ENCODE data around the gene PCNX4. TPM values are rescaled to one million over a fixed set of nuclear protein-coding genes. Genes with fewer than 3 reads are reported as not detected.

Gene PCNX4
- total RNA-seq, 4 donors from 2014 or later, result 52.2 to 74.7 (median 62.9) TPM

- no peak for TF ChIP-seq EP300 (IDR thresholded peaks at IDR 0.05)
- TF ChIP-seq CTCF (IDR thresholded peaks at IDR 0.05), result no peak
- no peak for TF ChIP-seq POLR2A (IDR thresholded peaks at IDR 0.05)
- DNase-seq (ENCODE audit: low spot score in 2 of 2), result no peak
- H3K9me3 ChIP-seq, result peaks cover 0 to 20% (median 0%) of the 10 kb centered on the region in 4 donors
- H3K36me3 ChIP-seq, result no peaks in the 10 kb centered on the region
- H3K27ac ChIP-seq, result no peak overlapping the region
- no peak overlapping the region for H3K4me3 ChIP-seq
- WGBS, 2 donors, result 88 to 89% methylated on average over 5 of the region's 5 CpGs
- H3K27me3 ChIP-seq, result no peaks in the 10 kb centered on the region
- H3K4me1 ChIP-seq, result no peaks in the 10 kb centered on the region
Measured at GRCh38 chr14:60195179-60195810, 103.6 kb downstream of the PCNX4 start.

- no peak overlapping the region for H3K27ac ChIP-seq
Measured at GRCh38 chr14:60196291-60196690, 104.6 kb downstream of the PCNX4 start.

GRCh38 chr14:60197629-60198303 lies 106.0 kb downstream of the PCNX4 start:
- DNase-seq (ENCODE audit: low spot score in 2 of 2), result no peak
- TF ChIP-seq CTCF (IDR thresholded peaks at IDR 0.05), result no peak
- TF ChIP-seq POLR2A (IDR thresholded peaks at IDR 0.05), result no peak
- no peak for TF ChIP-seq EP300 (IDR thresholded peaks at IDR 0.05)
- H3K27me3 ChIP-seq, result no peaks in the 10 kb centered on the region
- H3K4me1 ChIP-seq, result no peaks in the 10 kb centered on the region
- H3K4me3 ChIP-seq, result no peak overlapping the region
- H3K9me3 ChIP-seq, result peaks cover 0 to 22% (median 0%) of the 10 kb centered on the region in 4 donors
- no peak overlapping the region for H3K27ac ChIP-seq
- WGBS, 2 donors, result 73 to 78% methylated on average over 1 of the region's 1 CpG
- no peaks in the 10 kb centered on the region for H3K36me3 ChIP-seq

More at GRCh38 chr14:60196291-60196690, 104.6 kb downstream of the PCNX4 start:
- DNase-seq (ENCODE audit: low spot score in 2 of 2), result no peak
- Histone ChIP-seq H3K36me3 (no peaks in the 10 kb centered on the region), H3K27me3 (no peaks in the 10 kb centered on the region), H3K4me1 (no peaks in the 10 kb centered on the region), H3K4me3 (no peak overlapping the region), H3K9me3 (peaks cover 0 to 22% (median 0%) of the 10 kb centered on the region in 4 donors)
- 26 to 45% methylated on average over 2 of the region's 2 CpGs for WGBS, 2 donors
- TF ChIP-seq CTCF (IDR thresholded peaks at IDR 0.05), result no peak
- TF ChIP-seq POLR2A (IDR thresholded peaks at IDR 0.05), result no peak
- no peak for TF ChIP-seq EP300 (IDR thresholded peaks at IDR 0.05)

- no peak for TF ChIP-seq CTCF (IDR thresholded peaks at IDR 0.05)
- H3K36me3 ChIP-seq, result no peaks in the 10 kb centered on the region
Measured at GRCh38 chr14:60199321-60199720, 107.6 kb downstream of the PCNX4 start.

GRCh38 chr14:60204104-60204842 lies 112.5 kb downstream of the PCNX4 start:
- Histone ChIP-seq H3K27ac (no peak overlapping the region), H3K9me3 (peaks cover 0 to 12% (median 0%) of the 10 kb centered on the region in 4 donors), H3K36me3 (no peaks in the 10 kb centered on the region), H3K4me1 (peaks cover 0 to 6% (median 2%) of the 10 kb centered on the region in 4 donors), H3K4me3 (no peak overlapping the region), H3K27me3 (no peaks in the 10 kb centered on the region)
- TF ChIP-seq POLR2A (IDR thresholded peaks at IDR 0.05), result no peak
- no peak for TF ChIP-seq CTCF (IDR thresholded peaks at IDR 0.05)
- no peak for TF ChIP-seq EP300 (IDR thresholded peaks at IDR 0.05)
- 35 to 39% methylated on average over 8 of the region's 8 CpGs for WGBS, 2 donors
- no peak for DNase-seq (ENCODE audit: low spot score in 2 of 2)

More at GRCh38 chr14:60199321-60199720, 107.6 kb downstream of the PCNX4 start:
- Histone ChIP-seq H3K4me3 (no peak overlapping the region), H3K9me3 (peaks cover 0 to 22% (median 0%) of the 10 kb centered on the region in 4 donors), H3K27ac (no peak overlapping the region), H3K27me3 (no peaks in the 10 kb centered on the region), H3K4me1 (peaks cover 0 to 3% (median under 1%) of the 10 kb centered on the region in 4 donors)
- DNase-seq (ENCODE audit: low spot score in 2 of 2), result no peak

Measured in tibial nerve (tissue), 4 donors.